Peyer's patch (tissue), 4 donors: ENCODE results near the gene ANKRD49.

ENCODE experiments used
- CTCF ChIP-seq, 6 experiments: fragments of 450-650 bp in 4 of 6; fragments of 200-600 bp in 2 of 6; sonication (generic) in 1 of 6; IDR thresholded peaks; one replicate each; pipeline ENCODE4 v1.5.1; 2017 to 2019; ENCODE audit warnings: antibody characterized with exemption in 6 of 6, mild to moderate bottlenecking in 3 of 6, moderate library complexity in 1 of 6
- POLR2A ChIP-seq, 2 donors: fragments of 450-650 bp; IDR thresholded peaks; one replicate each; pipeline ENCODE4 v1.5.1; 2017; ENCODE audit warnings: antibody characterized with exemption in 2 of 2, mild to moderate bottlenecking in 2 of 2, moderate library complexity in 2 of 2

- TF ChIP-seq CTCF (IDR thresholded peaks at IDR 0.05) (no peak), POLR2A (IDR thresholded peaks at IDR 0.05) (no peak)
Observed at GRCh38 chr11:94449437-94449836, 44.3 kb upstream of the ANKRD49 start.
